ENCODE measurements around the gene ZC3HAV1.
"Not testable (repeated sequence)": the region's sequence is repeated elsewhere in the genome, so short reads cannot be mapped to it uniquely, and the experiment has no call there.

Gene ZC3HAV1

GRCh38 chr7:139026551-139026950 lies 83.0 kb downstream of the ZC3HAV1 start:
- DNase-seq (ENCODE audit: low read depth in 2 of 3, low spot score in 1 of 3), result no peak

- DNase-seq (ENCODE audit: low read depth in 2 of 3, low spot score in 1 of 3), result not testable (repeated sequence)
Observed at GRCh38 chr7:139025861-139026260, 83.7 kb downstream of the ZC3HAV1 start.

- no peak for DNase-seq (ENCODE audit: low read depth in 2 of 3, low spot score in 1 of 3)
Observed at GRCh38 chr7:139023076-139023475, 86.4 kb downstream of the ZC3HAV1 start.

- DNase-seq (ENCODE audit: low read depth in 2 of 3, low spot score in 1 of 3), result no peak
Observed at GRCh38 chr7:139022286-139022685, 87.2 kb downstream of the ZC3HAV1 start.

- no peak for DNase-seq (ENCODE audit: low read depth in 2 of 3, low spot score in 1 of 3)
Observed at GRCh38 chr7:139018910-139019309, 90.6 kb downstream of the ZC3HAV1 start.

- peak in 2 of 3 donors; percentile 34 to 51 for DNase-seq (ENCODE audit: low read depth in 2 of 3, low spot score in 1 of 3)
Observed at GRCh38 chr7:139016931-139017511, 92.5 kb downstream of the ZC3HAV1 start.

- no peak for DNase-seq (ENCODE audit: low read depth in 2 of 3, low spot score in 1 of 3)
Observed at GRCh38 chr7:139011373-139011772, 98.1 kb downstream of the ZC3HAV1 start.

- no peak for DNase-seq (ENCODE audit: low read depth in 2 of 3, low spot score in 1 of 3)
Observed at GRCh38 chr7:139004321-139005090, 105.0 kb downstream of the ZC3HAV1 start.

GRCh38 chr7:138999414-138999813 lies 110.1 kb downstream of the ZC3HAV1 start:
- DNase-seq (ENCODE audit: low read depth in 2 of 3, low spot score in 1 of 3), result no peak
